ENCODE data around the gene CCDC40.

The CCDC40 gene

DNA sequence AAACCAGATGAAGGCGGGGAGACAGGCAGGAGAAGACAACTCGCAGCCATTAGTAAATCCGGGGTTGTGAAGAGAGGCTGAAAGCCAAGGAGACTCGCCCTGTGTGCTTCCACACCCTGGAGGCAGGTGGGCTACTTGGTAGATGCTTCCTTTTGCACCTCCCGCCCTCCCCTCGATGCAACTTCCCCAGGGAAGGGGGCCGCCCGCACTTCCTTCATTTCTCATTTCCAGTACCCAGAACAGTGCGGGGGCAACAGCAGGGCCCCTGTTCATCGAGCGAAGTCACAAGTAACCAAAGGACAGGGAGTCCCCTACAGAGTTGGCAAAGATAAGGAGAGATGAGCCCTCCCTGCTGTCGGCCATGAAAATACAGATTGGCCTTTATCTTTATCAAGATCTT lies 25.0 kb downstream of the CCDC40 start:
- no peak overlapping the region for H3K4me3 ChIP-seq (ENCODE audit: low read length)
- no peak for TF ChIP-seq ZNF274 (IDR thresholded peaks at IDR 0.05; ENCODE audit: low read depth, low read length)

DNA sequence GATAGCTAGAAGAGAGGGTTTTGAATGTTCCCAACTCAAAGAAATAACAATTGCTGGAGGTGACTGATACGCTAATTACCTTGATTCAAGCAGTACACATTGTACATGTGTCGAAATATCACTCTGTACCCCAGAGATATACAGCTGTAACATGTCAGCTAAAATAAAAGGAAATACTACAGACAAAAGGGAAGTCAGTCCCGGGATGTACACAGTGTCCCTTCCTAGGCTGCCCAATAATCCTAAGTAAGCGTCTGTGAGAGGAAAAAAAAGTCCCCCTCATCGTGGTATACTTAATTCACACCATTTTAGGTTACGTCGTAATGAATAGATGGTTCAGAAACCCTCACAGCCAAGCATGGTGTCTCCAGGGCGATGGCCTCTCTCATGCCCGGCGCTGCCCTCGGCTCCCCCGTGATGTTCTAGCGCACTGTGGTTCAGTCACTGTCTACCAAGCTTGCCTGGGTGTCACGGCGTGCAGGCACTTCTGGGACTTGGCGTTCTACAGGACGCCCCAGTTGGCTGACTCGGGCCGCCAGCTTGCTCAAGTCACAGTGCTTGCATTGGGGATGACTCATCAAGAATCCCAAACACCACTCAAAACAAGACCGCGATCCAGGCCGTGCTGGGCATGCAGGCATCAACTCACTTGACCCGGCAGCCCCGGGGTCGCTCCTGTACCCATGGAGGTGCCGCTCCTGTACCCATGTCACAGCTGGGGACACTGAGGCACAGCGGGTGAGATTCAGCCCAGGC lies 27.6 kb downstream of the CCDC40 start:
- TF ChIP-seq ZNF274 (IDR thresholded peaks at IDR 0.05; ENCODE audit: low read depth, low read length): no peak
- no peak overlapping the region for H3K4me3 ChIP-seq (ENCODE audit: low read length)

DNA sequence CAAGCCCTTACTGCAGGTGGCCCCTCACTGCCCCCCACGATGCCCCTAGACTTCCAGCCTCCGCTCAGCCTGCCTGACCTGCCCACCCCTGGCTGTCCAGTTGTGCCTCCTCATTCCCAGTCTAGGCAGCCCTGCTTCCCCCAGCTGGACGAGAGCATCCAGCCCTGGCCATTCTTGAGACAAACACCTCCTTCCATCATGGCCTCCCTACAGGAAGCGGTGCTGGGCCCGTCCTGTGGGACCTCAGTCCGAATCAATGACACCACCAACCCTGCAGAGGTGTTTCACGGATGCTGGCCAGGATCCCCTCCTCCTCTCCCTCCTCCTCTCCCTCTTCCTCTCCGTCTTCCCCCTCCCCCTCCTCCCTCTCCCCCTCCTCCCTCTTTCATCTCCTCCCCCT lies 28.3 kb downstream of the CCDC40 start:
- no peak overlapping the region for H3K4me3 ChIP-seq (ENCODE audit: low read length)
- no peak for TF ChIP-seq ZNF274 (IDR thresholded peaks at IDR 0.05; ENCODE audit: low read depth, low read length)

DNA sequence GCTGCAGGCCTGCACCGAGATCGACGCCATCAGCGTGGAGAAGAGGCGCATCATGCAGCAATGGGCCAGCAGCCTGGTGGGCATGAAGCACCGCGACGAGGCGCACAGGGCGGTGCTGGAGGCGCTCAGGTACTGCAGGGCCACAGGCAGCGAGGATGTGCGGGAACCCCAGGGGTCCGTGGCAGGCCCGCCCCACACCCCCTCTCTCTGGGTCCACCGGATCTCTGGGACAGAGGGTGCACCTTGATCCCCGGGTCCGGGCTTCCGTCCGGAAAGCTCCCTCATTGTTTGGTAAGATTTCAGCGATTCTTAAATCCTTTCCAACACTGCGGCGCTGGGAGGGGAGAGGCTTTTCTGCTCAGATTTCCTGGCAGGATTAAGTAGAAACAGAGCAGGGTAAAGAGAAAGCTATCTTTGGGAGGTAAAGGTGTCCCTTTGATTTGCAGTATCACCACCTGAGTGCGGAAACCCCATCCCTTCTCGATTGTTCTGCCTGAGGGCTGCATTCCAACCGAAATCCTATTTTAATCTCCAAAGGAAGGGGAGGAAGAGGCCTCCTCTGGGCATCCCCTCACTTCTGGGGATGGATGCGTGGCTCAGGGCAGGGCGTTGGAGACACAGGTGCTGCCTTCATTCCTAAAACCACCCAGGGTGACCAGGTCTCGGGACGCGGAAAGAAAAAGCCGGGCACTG lies 29.2 kb downstream of the CCDC40 start:
- TF ChIP-seq ZNF274 (IDR thresholded peaks at IDR 0.05; ENCODE audit: low read depth, low read length): no peak
- no peak overlapping the region for H3K4me3 ChIP-seq (ENCODE audit: low read length)

DNA sequence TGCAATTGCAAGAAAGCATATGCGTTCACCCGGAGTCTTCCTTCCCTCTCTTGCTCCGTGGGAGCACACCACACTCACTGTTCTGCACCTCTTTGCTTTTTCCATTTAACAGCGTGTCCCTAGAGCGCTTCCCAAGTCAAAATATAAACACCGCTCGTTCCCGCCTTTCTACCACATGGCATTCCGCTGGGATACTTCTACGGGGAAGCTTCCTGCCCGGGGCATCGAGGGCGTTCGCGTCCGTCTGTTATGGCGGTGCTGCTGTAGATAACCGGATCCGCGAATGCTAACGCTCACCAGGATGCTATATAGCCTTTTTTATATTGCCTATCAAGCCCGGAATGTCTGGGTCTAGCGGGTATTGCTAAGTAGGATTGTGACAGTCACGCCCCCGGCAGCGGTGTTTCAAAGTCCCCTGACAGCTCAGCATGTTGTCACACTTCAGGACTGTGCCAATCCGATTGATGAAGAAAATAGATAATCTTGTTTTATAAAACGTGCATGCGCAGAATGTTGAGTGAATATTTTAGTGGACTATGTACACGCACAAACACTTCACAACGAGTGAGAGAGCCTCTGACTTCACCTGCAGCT lies 31.0 kb downstream of the CCDC40 start:
- no peak overlapping the region for H3K4me3 ChIP-seq (ENCODE audit: low read length)
- no peak for TF ChIP-seq ZNF274 (IDR thresholded peaks at IDR 0.05; ENCODE audit: low read depth, low read length)

DNA sequence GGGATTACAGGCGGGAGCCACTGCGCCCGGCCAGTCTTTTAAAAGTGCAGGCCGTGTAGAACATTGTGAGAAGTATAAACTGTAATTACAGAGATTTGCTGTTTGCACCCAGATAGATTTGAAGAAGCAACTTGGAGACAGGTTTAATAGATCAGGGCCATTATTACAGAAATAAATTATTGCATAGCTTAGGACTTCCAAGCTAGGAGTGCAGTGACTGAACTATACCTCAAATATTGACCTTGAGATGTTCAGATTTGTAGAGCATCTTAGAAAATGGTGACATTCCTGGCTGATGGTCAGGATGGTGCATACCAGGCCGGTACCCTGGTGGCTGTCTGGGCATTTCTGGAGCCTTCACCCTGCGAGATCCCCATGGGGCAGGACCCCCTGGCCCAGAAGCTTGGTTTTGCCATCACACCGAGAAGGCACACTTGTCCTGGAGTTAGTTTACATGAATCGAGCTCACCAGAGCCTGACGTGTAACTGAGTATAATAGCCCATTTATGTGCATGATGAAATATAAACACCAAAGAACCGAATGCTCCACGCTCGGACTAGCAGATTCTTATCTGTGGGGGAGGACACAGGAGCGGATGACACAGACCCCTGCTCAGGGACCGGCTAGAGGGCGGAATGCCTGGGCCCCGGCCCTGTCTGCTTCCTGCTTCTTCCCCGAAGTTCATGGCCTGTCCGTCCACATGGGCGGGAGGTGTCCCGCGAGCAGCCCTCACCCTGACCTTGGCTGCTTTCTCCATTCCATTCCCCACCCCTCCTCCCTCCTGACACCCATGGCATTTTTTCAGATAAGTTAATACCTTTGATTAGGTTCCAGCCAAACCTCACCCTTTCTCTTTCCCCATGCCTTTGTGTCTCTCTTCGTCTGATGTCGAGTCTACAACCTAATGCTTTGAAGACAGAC lies 32.1 kb downstream of the CCDC40 start:
- H3K4me3 ChIP-seq (ENCODE audit: low read length): no peak overlapping the region
- TF ChIP-seq ZNF274 (IDR thresholded peaks at IDR 0.05; ENCODE audit: low read depth, low read length): no peak

DNA sequence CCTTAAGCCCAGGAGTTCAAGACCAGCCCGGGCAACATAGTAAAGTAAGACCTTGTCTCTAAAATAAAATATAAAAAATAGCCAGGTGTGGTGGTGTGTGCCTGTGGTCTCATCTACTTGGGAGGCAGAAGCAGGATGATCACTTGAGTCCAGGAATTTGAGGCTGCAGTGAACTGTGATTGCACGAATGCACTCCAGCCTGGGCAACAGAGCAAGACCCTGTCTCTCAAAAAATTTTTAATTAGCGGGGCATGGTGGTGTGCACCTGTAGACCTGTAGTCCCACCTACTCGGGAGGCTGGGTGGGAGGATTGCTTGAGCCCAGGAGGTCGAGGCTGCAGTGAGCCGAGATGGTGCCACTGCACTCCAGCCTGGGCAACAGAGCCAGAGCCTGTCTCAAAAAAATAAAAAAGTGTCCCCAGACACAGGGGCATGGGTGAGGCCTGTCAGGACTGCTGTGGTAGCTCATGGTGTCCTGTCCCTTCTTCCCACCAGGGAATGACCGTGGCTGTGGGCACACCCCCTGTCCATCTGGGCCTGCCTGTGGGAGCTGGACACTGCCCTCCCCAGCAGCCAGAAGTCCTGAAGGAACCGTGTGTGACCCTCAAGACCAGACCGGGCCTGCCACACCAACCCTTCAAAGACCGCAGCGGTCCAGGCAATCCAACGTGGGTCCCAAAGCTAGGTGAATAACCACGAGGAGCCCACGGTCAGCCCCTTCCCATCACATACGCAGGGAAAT lies 34.1 kb downstream of the CCDC40 start:
- H3K4me3 ChIP-seq (ENCODE audit: low read length): no peak overlapping the region
- TF ChIP-seq ZNF274 (IDR thresholded peaks at IDR 0.05; ENCODE audit: low read depth, low read length): no peak

DNA sequence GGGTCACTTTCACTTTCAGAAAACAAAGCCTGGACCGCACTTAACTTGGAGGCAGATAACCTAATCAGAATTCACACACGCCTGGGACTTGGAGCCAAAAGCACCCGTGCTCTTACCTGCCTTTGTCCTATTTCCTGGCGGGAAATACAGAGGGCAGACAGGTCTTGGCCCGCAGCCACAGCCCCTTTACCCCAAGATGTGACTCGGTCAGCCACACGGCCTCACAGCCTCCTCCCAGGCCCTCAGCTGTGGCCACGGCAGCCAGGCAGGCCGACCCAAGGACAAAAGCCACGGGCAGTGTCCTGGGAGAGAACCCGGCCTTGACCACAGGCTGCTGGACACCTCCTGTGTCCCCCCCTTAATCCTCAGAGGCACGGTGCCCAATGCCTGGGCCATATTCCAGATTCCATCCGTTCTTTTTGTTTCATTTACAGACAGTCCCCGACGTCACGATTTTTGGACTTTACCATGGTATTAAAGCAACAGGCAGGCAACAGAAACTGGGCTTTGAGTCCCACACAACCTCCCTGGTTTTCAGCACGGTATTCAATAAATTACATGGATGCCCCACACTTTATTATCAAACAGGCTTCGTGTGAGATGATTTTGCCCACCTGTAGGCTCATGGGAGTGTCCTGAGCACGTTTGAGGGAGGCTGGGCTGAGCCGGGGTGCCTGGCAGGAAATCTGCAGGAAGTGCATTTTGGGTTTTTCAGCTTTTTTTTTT lies 34.8 kb downstream of the CCDC40 start:
- no peak for TF ChIP-seq ZNF274 (IDR thresholded peaks at IDR 0.05; ENCODE audit: low read depth, low read length)
- no peak overlapping the region for H3K4me3 ChIP-seq (ENCODE audit: low read length)

DNA sequence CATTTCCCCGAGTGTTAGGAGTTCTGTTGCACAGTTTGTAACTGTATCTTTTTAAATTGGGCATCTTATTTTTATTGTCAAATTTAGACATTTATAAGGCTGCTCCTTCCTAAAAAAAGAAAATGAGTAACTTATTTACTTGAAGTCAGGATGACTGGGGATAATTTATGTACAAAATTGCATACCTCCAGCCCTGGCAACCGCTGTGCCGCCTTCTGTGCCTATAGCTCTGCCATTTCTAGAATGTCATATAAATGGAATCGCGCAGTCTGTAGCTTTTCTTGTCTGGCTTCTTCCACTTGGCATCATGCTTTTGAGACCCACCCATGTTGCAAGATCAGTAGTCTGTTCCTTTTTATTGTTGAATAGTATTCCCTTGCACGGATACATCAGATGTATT lies 36.0 kb downstream of the CCDC40 start:
- TF ChIP-seq ZNF274 (IDR thresholded peaks at IDR 0.05; ENCODE audit: low read depth, low read length): no peak
- H3K4me3 ChIP-seq (ENCODE audit: low read length): no peak overlapping the region

DNA sequence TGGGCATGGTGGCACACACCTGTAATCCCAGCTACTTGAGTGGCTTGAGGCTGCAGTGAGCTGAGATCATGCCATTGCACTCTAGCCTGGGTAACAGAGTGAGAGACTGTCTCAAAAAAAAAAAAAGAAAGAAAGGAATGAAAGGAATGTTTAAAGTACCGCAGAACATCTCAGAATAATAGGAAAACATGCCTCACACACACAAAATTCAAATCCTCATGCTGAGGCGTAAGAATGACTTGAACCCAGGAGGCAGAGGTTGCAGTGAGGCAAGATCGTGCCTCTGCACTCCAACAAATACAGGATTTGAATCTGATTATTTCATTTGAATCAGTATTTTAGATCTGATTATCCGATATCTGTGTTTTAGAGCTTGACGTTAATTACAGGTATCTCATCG lies 43.6 kb downstream of the CCDC40 start:
- TF ChIP-seq ZNF274 (IDR thresholded peaks at IDR 0.05; ENCODE audit: low read depth, low read length): no peak
- H3K4me3 ChIP-seq (ENCODE audit: low read length): no peak overlapping the region

DNA sequence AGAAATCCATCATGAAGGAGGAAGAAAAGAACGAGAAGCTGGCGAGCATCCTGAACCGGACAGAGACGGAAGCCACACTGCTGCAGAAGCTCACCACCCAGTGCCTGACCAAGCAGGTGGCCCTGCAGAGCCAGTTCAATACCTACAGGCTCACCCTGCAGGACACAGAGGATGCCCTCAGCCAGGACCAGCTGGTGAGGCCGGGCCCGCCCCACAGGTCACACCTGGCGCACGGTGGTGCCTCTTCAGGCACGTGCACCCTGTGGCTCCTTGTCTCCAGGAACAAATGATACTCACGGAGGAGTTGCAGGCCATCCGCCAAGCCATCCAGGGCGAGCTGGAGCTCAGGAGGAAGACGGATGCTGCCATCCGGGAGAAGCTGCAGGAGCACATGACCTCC lies 45.2 kb downstream of the CCDC40 start:
- no peak for TF ChIP-seq ZNF274 (IDR thresholded peaks at IDR 0.05; ENCODE audit: low read depth, low read length)
- H3K4me3 ChIP-seq (ENCODE audit: low read length): no peak overlapping the region

DNA sequence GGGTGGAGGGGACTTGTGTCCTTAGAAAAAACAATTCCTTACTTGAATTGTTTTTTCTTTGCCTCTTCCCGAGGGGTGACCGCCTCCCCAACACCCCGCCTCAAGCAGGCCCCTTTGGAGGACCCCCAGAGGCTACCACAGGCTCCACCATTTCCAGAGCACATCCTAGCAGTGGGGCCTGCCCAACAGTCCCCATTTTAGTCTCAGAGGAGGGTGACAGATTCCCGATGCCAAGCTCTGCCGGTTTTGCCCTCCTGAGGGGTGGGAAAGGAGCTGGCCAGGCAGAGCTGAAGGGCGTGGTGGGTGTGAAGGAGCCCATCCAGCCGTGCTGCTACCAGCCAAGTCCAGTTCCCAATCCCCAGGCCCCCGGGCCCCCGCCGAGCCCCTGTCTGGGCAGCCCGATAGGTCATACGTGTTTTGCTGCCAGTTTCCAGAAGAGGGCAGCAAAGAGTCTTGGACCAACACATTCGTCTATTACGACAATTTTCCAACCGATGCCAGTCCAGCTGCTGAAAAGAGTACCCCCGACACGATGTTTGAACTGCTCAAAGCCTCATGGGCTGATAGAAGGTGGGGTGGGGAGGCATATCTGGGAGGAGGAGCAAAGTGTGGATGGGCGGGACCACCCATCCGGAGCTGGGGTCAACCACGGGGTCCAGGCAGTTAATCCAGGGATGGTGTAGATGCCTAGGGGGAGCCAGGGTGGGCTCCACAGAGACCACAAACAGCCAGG lies 46.1 kb downstream of the CCDC40 start:
- TF ChIP-seq ZNF274 (IDR thresholded peaks at IDR 0.05; ENCODE audit: low read depth, low read length): no peak
- no peak overlapping the region for H3K4me3 ChIP-seq (ENCODE audit: low read length)
